Activated CD4-positive, alpha-beta T cell treated with anti-CD3 and anti-CD28 coated beads, Interleukin-2, amount 10 ng/mL, durations not matched to agents 7 days and 5 days (primary cell): ENCODE results near the gene CNTN4. TPM values are rescaled to one million over a fixed set of nuclear protein-coding genes. Genes with fewer than 3 reads are reported as not detected.

Experiments used
- CTCF ChIA-PET: fragments of 350-600 bp; sonication (Branson Sonifier 250); formaldehyde crosslinking; loops from one replicate; lab custom pipeline; 2021; ENCODE audit warnings: antibody characterized with exemption; lab: Charles Lee
- POLR2A ChIA-PET: fragments of 350-600 bp; sonication (Branson Sonifier 250); formaldehyde crosslinking; loops from one replicate; lab custom pipeline; 2021; ENCODE audit warnings: antibody characterized with exemption; lab: Charles Lee
- DNase-seq: peaks from one replicate; pipeline ENCODE4 v3.0.0-alpha.2; 2020
- H3K27ac Mint-ChIP-seq: one replicate; pipeline ENCODE4 v1.8.0; 2021; ENCODE audit warnings: mild to moderate bottlenecking, moderate library complexity, mixed read lengths
- H3K27me3 Mint-ChIP-seq: one replicate; pipeline ENCODE4 v1.8.0; 2021; ENCODE audit warnings: mixed read lengths
- H3K36me3 Mint-ChIP-seq: one replicate; pipeline ENCODE4 v1.8.0; 2021; ENCODE audit warnings: low read depth, mixed read lengths
- H3K4me1 Mint-ChIP-seq: one replicate; pipeline ENCODE4 v1.8.0; 2021; ENCODE audit warnings: mixed read lengths
- H3K4me3 Mint-ChIP-seq: one replicate; pipeline ENCODE4 v1.8.0; 2021; ENCODE audit warnings: mild to moderate bottlenecking, moderate library complexity, mixed read lengths
- H3K9me3 Mint-ChIP-seq: one replicate; pipeline ENCODE4 v1.8.0; 2021; ENCODE audit warnings: mixed read lengths
- total RNA-seq, 2 experiments: library from RNA; stranded (reverse); gene quantifications; one replicate each; pipeline ENCODE4 v1.2.3, GENCODE V29; 2021

CNTN4 gene
- total RNA-seq, 2 experiments from 2014 or later, result not detected

GRCh38 chr3:2166552-2166951 is 67.9 kb downstream of the CNTN4 start:
- CTCF ChIA-PET, result no interaction called here
- POLR2A ChIA-PET, result interaction anchor here (0.6 kb wide), 1 partner anchor 17 kb away, joined by 3 read pairs; no protein-coding TSS in a partner anchor
- Mint-ChIP-seq H3K9me3 (no peaks in the 10 kb centered on the region), H3K36me3 (no peaks in the 10 kb centered on the region), H3K4me1 (no peaks in the 10 kb centered on the region), H3K27ac (no peak overlapping the region), H3K27me3 (no peaks in the 10 kb centered on the region), H3K4me3 (no peak overlapping the region)
- no peak for DNase-seq

- POLR2A ChIA-PET, result interaction anchor here (0.6 kb wide), 1 partner anchor 203 kb away, joined by 10 read pairs; no protein-coding TSS in a partner anchor
These were observed 74.0 kb downstream of the CNTN4 start for GRCh38 chr3:2172561-2173171.

GRCh38 chr3:2180634-2181033 is 82.0 kb downstream of the CNTN4 start:
- CTCF ChIA-PET, result no interaction called here
- Mint-ChIP-seq H3K4me3 (no peak overlapping the region), H3K27me3 (no peaks in the 10 kb centered on the region), H3K4me1 (no peaks in the 10 kb centered on the region), H3K36me3 (no peaks in the 10 kb centered on the region), H3K27ac (no peak overlapping the region), H3K9me3 (peaks cover 3% of the 10 kb centered on the region)
- no peak for DNase-seq
- POLR2A ChIA-PET, result no interaction called here

More at GRCh38 chr3:2172561-2173171, 74.0 kb downstream of the CNTN4 start:
- H3K36me3 Mint-ChIP-seq, result no peaks in the 10 kb centered on the region
- DNase-seq, result no peak
- H3K27me3 Mint-ChIP-seq, result no peaks in the 10 kb centered on the region
- H3K27ac Mint-ChIP-seq, result no peak overlapping the region
- H3K9me3 Mint-ChIP-seq, result peaks cover 4% of the 10 kb centered on the region
- CTCF ChIA-PET, result no interaction called here
- H3K4me3 Mint-ChIP-seq, result no peak overlapping the region
- no peaks in the 10 kb centered on the region for H3K4me1 Mint-ChIP-seq

- no peak for DNase-seq
- Mint-ChIP-seq H3K27ac (no peak overlapping the region), H3K27me3 (no peaks in the 10 kb centered on the region), H3K9me3 (no peaks in the 10 kb centered on the region), H3K4me1 (no peaks in the 10 kb centered on the region), H3K4me3 (no peak overlapping the region), H3K36me3 (no peaks in the 10 kb centered on the region)
- ChIA-PET CTCF (interaction anchor here (0.6 kb wide), 1 partner anchor 778 kb away, joined by 3 read pairs; no protein-coding TSS in a partner anchor), POLR2A (no interaction called here)
These were observed 100.2 kb downstream of the CNTN4 start for GRCh38 chr3:2198776-2199279.

GRCh38 chr3:2204054-2204453 is 105.4 kb downstream of the CNTN4 start:
- Mint-ChIP-seq H3K4me3 (no peak overlapping the region), H3K9me3 (no peaks in the 10 kb centered on the region), H3K36me3 (no peaks in the 10 kb centered on the region), H3K27ac (no peak overlapping the region), H3K27me3 (no peaks in the 10 kb centered on the region), H3K4me1 (no peaks in the 10 kb centered on the region)
- ChIA-PET CTCF (no interaction called here), POLR2A (no interaction called here)
- no peak for DNase-seq

- Mint-ChIP-seq H3K27ac (no peak overlapping the region), H3K27me3 (no peaks in the 10 kb centered on the region), H3K4me1 (no peaks in the 10 kb centered on the region), H3K36me3 (no peaks in the 10 kb centered on the region), H3K4me3 (no peak overlapping the region), H3K9me3 (no peaks in the 10 kb centered on the region)
- DNase-seq, result no peak
- POLR2A ChIA-PET, result no interaction called here
- CTCF ChIA-PET, result no interaction called here
These were observed 107.0 kb downstream of the CNTN4 start for GRCh38 chr3:2205692-2206091.

- no peaks in the 10 kb centered on the region for H3K9me3 Mint-ChIP-seq
- POLR2A ChIA-PET, result no interaction called here
- H3K36me3 Mint-ChIP-seq, result no peaks in the 10 kb centered on the region
- H3K4me3 Mint-ChIP-seq, result no peak overlapping the region
- no peak overlapping the region for H3K27ac Mint-ChIP-seq
- DNase-seq, result no peak
- no peaks in the 10 kb centered on the region for H3K4me1 Mint-ChIP-seq
- H3K27me3 Mint-ChIP-seq, result no peaks in the 10 kb centered on the region
- CTCF ChIA-PET, result no interaction called here
These were observed 107.9 kb downstream of the CNTN4 start for GRCh38 chr3:2206536-2206935.

- ChIA-PET POLR2A (no interaction called here), CTCF (no interaction called here)
- DNase-seq, result no peak
- Mint-ChIP-seq H3K27ac (no peak overlapping the region), H3K36me3 (no peaks in the 10 kb centered on the region), H3K9me3 (no peaks in the 10 kb centered on the region), H3K4me3 (no peak overlapping the region), H3K4me1 (no peaks in the 10 kb centered on the region), H3K27me3 (no peaks in the 10 kb centered on the region)
These were observed 112.9 kb downstream of the CNTN4 start for GRCh38 chr3:2211568-2211967.

GRCh38 chr3:2212206-2212605 is 113.5 kb downstream of the CNTN4 start:
- ChIA-PET CTCF (no interaction called here), POLR2A (no interaction called here)
- H3K4me3 Mint-ChIP-seq, result no peak overlapping the region

GRCh38 chr3:2218375-2218774 is 119.7 kb downstream of the CNTN4 start:
- DNase-seq, result no peak

More at GRCh38 chr3:2212206-2212605, 113.5 kb downstream of the CNTN4 start:
- no peak for DNase-seq
- Mint-ChIP-seq H3K27me3 (no peaks in the 10 kb centered on the region), H3K4me1 (no peaks in the 10 kb centered on the region), H3K9me3 (no peaks in the 10 kb centered on the region), H3K27ac (no peak overlapping the region), H3K36me3 (no peaks in the 10 kb centered on the region)

GRCh38 chr3:2218816-2219215 is 120.2 kb downstream of the CNTN4 start:
- Mint-ChIP-seq H3K36me3 (no peaks in the 10 kb centered on the region), H3K4me3 (no peak overlapping the region)
- CTCF ChIA-PET, result no interaction called here

More at GRCh38 chr3:2218375-2218774, 119.7 kb downstream of the CNTN4 start:
- Mint-ChIP-seq H3K27me3 (no peaks in the 10 kb centered on the region), H3K4me3 (no peak overlapping the region), H3K27ac (no peak overlapping the region), H3K9me3 (no peaks in the 10 kb centered on the region), H3K36me3 (no peaks in the 10 kb centered on the region), H3K4me1 (no peaks in the 10 kb centered on the region)
- ChIA-PET POLR2A (no interaction called here), CTCF (no interaction called here)

GRCh38 chr3:2236203-2236602 is 137.5 kb downstream of the CNTN4 start:
- H3K9me3 Mint-ChIP-seq, result no peaks in the 10 kb centered on the region
- no peaks in the 10 kb centered on the region for H3K27me3 Mint-ChIP-seq
- POLR2A ChIA-PET, result no interaction called here

More at GRCh38 chr3:2218816-2219215, 120.2 kb downstream of the CNTN4 start:
- no peaks in the 10 kb centered on the region for H3K4me1 Mint-ChIP-seq
- no peaks in the 10 kb centered on the region for H3K9me3 Mint-ChIP-seq
- DNase-seq, result no peak
- no peaks in the 10 kb centered on the region for H3K27me3 Mint-ChIP-seq
- no peak overlapping the region for H3K27ac Mint-ChIP-seq
- POLR2A ChIA-PET, result no interaction called here

GRCh38 chr3:2244137-2244536 is 145.5 kb downstream of the CNTN4 start:
- no peak overlapping the region for H3K27ac Mint-ChIP-seq
- ChIA-PET CTCF (no interaction called here), POLR2A (no interaction called here)
- H3K27me3 Mint-ChIP-seq, result no peaks in the 10 kb centered on the region
- no peaks in the 10 kb centered on the region for H3K4me1 Mint-ChIP-seq
- DNase-seq, result no peak
- H3K9me3 Mint-ChIP-seq, result no peaks in the 10 kb centered on the region
- no peak overlapping the region for H3K4me3 Mint-ChIP-seq
- H3K36me3 Mint-ChIP-seq, result no peaks in the 10 kb centered on the region

More at GRCh38 chr3:2236203-2236602, 137.5 kb downstream of the CNTN4 start:
- Mint-ChIP-seq H3K27ac (no peak overlapping the region), H3K4me1 (no peaks in the 10 kb centered on the region), H3K4me3 (no peak overlapping the region), H3K36me3 (no peaks in the 10 kb centered on the region)
- CTCF ChIA-PET, result no interaction called here
- DNase-seq, result no peak
